BE2C (cell line): ENCODE data around the gene OLFM4.

Experiments used
- DNase-seq: peaks from one replicate; pipeline ENCODE4 v3.0.0-alpha.2; 2020
- H3K27me3 ChIP-seq: fragments of 250-450 bp; sonication (Bioruptor Pico); 2 replicates; pipeline ENCODE4 v1.5.1; 2020; ENCODE audit warnings: mild to moderate bottlenecking
- H3K36me3 ChIP-seq: fragments of 250-450 bp; sonication (Bioruptor Pico); 2 replicates; pipeline ENCODE4 v1.5.1; 2020; ENCODE audit warnings: mild to moderate bottlenecking
- H3K4me1 ChIP-seq: fragments of 250-450 bp; sonication (Bioruptor Pico); 2 replicates; pipeline ENCODE4 v1.5.1; 2020
- H3K4me3 ChIP-seq: 2 replicates; pipeline ENCODE4 v1.5.1; 2011; ENCODE audit warnings: low read depth, low read length
- H3K9me3 ChIP-seq: fragments of 250-450 bp; sonication (Bioruptor Pico); 2 replicates; pipeline ENCODE4 v1.5.1; 2020
- TF ChIP-seq, protein P1 (sequence below): IDR thresholded peaks from 2 replicates; pipeline ENCODE4 v1.5.1; 2012; ENCODE audit warnings: mild to moderate bottlenecking, low read depth, low read length

Gene OLFM4

DNA sequence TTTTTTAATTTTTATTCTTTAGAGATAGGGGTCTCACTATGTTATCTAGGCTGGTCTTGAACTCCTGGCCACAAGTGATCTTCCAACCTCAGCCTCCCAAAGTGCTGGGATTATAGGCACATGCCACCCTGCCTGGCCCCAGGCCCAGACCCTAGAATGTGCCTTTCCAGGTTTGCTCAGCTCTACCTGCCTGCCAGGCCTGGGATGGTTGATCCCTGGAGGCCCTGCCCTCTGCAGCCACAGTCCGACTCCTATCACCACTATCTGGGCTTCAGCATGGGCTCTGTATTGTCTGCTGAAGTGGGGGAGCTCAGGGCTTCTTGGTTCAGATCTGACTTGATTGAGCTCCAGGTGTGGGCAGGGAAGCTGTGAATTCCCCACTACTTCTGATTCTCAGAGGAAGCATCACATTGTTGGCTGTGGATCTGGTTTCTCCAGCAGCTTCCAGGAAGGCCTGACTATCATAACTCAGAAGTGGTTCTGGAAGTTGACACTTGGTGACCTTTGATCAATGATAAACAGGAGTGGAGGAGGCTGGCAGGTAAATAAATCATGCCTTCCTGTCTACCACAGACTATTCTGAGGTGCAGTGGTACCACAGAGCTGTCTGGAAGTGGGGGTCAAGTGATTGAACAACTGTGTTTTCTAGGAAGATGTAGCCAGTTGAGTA is 71.9 kb downstream of the OLFM4 start:
- no peaks in the 10 kb centered on the region for H3K9me3 ChIP-seq
- H3K4me3 ChIP-seq = no peak overlapping the region
- no peaks in the 10 kb centered on the region for H3K36me3 ChIP-seq
- TF ChIP-seq, protein P1, sequence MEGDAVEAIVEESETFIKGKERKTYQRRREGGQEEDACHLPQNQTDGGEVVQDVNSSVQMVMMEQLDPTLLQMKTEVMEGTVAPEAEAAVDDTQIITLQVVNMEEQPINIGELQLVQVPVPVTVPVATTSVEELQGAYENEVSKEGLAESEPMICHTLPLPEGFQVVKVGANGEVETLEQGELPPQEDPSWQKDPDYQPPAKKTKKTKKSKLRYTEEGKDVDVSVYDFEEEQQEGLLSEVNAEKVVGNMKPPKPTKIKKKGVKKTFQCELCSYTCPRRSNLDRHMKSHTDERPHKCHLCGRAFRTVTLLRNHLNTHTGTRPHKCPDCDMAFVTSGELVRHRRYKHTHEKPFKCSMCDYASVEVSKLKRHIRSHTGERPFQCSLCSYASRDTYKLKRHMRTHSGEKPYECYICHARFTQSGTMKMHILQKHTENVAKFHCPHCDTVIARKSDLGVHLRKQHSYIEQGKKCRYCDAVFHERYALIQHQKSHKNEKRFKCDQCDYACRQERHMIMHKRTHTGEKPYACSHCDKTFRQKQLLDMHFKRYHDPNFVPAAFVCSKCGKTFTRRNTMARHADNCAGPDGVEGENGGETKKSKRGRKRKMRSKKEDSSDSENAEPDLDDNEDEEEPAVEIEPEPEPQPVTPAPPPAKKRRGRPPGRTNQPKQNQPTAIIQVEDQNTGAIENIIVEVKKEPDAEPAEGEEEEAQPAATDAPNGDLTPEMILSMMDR = no peak
- DNase-seq = no peak
- no peaks in the 10 kb centered on the region for H3K4me1 ChIP-seq
- no peaks in the 10 kb centered on the region for H3K27me3 ChIP-seq
